Subcutaneous abdominal adipose tissue (tissue), 5 donors: ENCODE measurements around the gene TMEM18.

ENCODE experiments used
- H3K27ac ChIP-seq: one replicate; pipeline ENCODE4 v1.7.0; 2013; ENCODE audit warnings: low read depth, mild to moderate bottlenecking, inconsistent platforms, low read length, moderate library complexity
- H3K27me3 ChIP-seq, 5 donors: one replicate each; pipeline ENCODE4 v1.7.0; 2013; ENCODE audit warnings: low read length in 5 of 5, inconsistent platforms in 1 of 5; ENCODE audit not compliant: control insufficient read depth in 5 of 5, insufficient read depth in 4 of 5
- H3K36me3 ChIP-seq, 5 donors: one replicate each; pipeline ENCODE4 v1.7.0; 2013; ENCODE audit warnings: low read length in 5 of 5; ENCODE audit not compliant: control insufficient read depth in 5 of 5, insufficient read depth in 5 of 5
- H3K4me1 ChIP-seq, 5 donors: one replicate each; pipeline ENCODE4 v1.7.0; 2013; ENCODE audit warnings: low read length in 5 of 5, mild to moderate bottlenecking in 3 of 5, moderate library complexity in 1 of 5; ENCODE audit not compliant: control insufficient read depth in 5 of 5, insufficient read depth in 5 of 5
- H3K4me3 ChIP-seq, 5 donors: one replicate each; pipeline ENCODE4 v1.7.0; 2013; ENCODE audit warnings: low read length in 5 of 5, low read depth in 1 of 5
- H3K9ac ChIP-seq, 5 donors: one replicate each; pipeline ENCODE4 v1.7.0; 2013; ENCODE audit warnings: low read length in 5 of 5, mild to moderate bottlenecking in 4 of 5, moderate library complexity in 3 of 5
- H3K9me3 ChIP-seq, 5 donors: one replicate each; pipeline ENCODE4 v1.7.0; 2013; ENCODE audit warnings: low read length in 5 of 5; ENCODE audit not compliant: control insufficient read depth in 5 of 5
- donor health status: healthy.
- donor health status: healthy.
- donor health status: healthy.
- donor health status: healthy.
- donor health status: healthy.

TMEM18 gene

DNA sequence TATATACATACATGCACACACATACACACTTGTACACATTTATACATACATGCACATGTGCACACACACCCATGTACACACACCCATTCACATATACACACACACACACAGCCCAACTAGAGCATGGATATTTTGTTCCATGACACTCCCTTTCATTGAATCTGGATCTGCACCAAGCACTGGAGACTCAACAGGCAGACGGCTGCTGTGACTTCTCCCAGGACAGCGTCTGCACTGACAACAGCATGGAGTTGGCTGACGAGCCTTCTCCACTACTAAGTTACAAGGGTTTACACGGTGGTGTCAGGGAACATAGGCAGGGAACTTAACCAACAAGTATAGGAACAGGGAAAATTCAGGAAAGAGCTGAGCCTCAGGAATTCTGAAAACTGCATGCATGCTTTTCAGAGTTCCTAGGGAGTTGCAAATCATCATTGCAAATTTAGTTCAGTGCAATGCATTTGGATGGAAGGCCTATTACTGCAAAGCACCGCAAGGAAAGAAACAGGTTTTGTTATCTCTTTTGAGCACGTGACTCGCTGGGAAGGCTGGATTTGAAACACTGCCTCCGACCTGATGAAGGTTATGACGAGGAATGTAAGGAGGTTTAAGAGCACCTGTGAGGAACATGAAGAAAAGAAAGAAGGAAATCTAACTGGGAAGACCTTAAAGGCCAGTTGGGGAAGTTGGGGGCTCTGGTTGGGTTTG lies 35.9 kb downstream of the TMEM18 start:
- Histone ChIP-seq H3K4me3 (no peak overlapping the region), H3K4me1 (peaks cover 0 to 7% (median 6%) of the 10 kb centered on the region in 5 donors), H3K9ac (no peak overlapping the region), H3K9me3 (no peaks in the 10 kb centered on the region), H3K27me3 (peaks cover 5 to 15% (median 6%) of the 10 kb centered on the region in 5 donors), H3K27ac (no peak overlapping the region), H3K36me3 (no peaks in the 10 kb centered on the region)

DNA sequence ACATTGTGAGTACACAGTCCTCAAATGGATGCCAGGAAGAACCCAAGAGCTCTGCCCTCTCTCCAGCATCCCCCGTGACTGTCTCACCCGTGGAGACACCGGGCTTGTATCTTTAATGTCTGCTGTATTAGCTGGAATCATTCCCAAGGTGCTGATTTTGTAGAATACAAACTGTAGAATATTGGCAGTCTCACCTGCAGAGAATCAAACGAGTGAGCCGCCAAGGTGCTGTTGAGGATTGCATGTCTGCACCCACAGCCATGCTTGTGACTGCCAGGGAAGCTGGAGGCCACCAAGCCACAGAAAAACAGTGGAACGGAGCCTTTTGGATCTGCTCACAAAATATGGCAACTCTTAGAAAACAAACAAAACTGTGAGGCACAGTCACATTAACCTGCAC lies 37.5 kb downstream of the TMEM18 start:
- peaks cover under 1 to 11% (median 6%) of the 10 kb centered on the region in 5 donors for H3K27me3 ChIP-seq
- no peaks in the 10 kb centered on the region for H3K9me3 ChIP-seq
- H3K4me3 ChIP-seq = no peak overlapping the region
- peaks cover 0 to 9% (median 6%) of the 10 kb centered on the region in 5 donors for H3K4me1 ChIP-seq
- no peak overlapping the region for H3K27ac ChIP-seq
- H3K9ac ChIP-seq = no peak overlapping the region
- H3K36me3 ChIP-seq = no peaks in the 10 kb centered on the region

DNA sequence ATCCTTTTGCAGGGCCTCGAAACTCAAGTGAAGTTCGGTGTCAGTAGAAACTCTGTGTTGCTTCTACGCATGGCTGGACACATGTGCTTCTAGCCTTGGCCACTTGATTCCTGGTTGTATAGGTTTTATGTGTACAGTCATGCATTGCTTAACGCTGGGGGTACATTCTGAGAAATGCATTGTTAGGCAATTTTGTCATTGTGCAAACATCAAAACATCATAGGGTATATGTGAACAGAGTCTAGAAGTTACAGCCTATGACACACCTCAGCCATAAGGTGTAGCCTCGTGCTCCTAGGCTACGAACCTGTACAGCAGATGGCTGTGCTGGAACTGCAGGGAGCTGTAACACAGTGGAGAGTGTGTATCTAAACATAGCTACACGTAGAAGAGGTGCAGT lies 39.4 kb downstream of the TMEM18 start:
- Histone ChIP-seq H3K4me1 (peaks cover 0 to 9% (median 6%) of the 10 kb centered on the region in 5 donors), H3K4me3 (no peak overlapping the region), H3K36me3 (no peaks in the 10 kb centered on the region), H3K9ac (no peak overlapping the region), H3K27me3 (peaks cover 0 to 6% (median 2%) of the 10 kb centered on the region in 5 donors), H3K9me3 (no peaks in the 10 kb centered on the region), H3K27ac (no peak overlapping the region)

DNA sequence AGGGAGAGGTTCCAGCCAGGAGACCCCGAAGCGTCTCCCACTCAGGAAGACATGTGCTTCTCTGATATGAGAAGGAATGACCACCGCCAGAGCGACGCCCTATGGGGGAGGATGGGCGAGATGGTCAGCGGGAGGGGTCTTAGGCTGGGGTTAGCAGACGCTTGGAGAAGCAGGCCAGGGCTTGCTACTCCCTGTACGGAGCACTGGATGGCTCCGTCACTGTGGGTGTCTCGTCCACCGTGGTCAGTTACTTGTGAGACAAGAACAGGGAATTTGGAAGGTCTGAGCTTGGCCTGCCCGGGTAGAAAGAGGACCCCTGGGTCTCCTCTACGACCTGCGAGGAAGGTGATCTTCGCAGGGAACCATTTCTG lies 39.8 kb downstream of the TMEM18 start:
- Histone ChIP-seq H3K4me3 (no peak overlapping the region), H3K4me1 (peaks cover 0 to 9% (median 6%) of the 10 kb centered on the region in 5 donors), H3K9me3 (no peaks in the 10 kb centered on the region), H3K27me3 (peaks cover 0 to 4% (median 2%) of the 10 kb centered on the region in 5 donors), H3K9ac (no peak overlapping the region), H3K36me3 (no peaks in the 10 kb centered on the region), H3K27ac (no peak overlapping the region)

DNA sequence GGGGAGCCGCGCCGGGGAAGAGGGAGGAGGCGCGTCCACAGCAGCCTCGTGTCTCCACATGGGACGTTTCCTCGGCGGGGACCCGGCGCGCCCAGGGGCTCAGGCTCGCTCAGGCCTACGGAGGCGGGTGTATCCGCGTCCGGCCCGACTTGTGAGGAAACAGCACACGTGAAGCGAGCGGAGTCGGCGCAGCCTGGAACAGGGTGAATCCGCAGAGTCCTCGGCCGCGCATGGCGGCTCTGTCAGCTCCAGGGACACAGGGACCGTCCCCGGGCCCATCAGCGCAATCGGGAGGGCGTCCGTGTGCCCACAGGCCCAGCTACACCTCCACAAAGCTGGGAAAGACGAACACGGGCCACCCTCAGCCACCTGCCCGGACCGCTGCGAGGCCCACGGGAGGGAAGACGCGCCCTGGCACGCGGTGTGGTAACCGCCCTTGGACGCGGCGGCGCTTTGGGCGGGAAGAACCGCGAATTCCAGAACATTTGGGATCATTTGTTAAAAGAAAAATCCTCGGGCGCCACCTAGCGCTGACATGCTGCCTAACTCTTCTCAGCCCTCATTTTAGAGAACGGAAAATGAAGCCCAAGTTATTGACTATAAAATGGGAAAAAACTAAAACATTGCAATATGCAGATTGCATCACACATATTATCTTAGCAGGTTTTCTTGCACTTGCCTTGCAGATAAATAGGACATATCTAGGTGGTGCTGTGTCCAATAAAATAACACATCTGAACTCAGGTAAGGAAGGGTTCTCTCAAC lies 40.4 kb downstream of the TMEM18 start:
- Histone ChIP-seq H3K9me3 (peaks cover 0 to 2% (median 0%) of the 10 kb centered on the region in 5 donors), H3K4me3 (peak overlapping the region in 4 of 5 donors; percentile 55 to 72 (median 63)), H3K36me3 (no peaks in the 10 kb centered on the region), H3K9ac (peak overlapping the region in 3 of 5 donors; percentile 45 to 67 (median 60)), H3K4me1 (peaks cover 0 to 9% (median 6%) of the 10 kb centered on the region in 5 donors), H3K27ac (no peak overlapping the region), H3K27me3 (no peaks in the 10 kb centered on the region)

- H3K9me3 ChIP-seq = peaks cover 0 to 4% (median 0%) of the 10 kb centered on the region in 5 donors
- H3K4me1 ChIP-seq = peaks cover 0 to 9% (median 6%) of the 10 kb centered on the region in 5 donors
- H3K27ac ChIP-seq = no peak overlapping the region
- no peaks in the 10 kb centered on the region for H3K27me3 ChIP-seq
- H3K36me3 ChIP-seq = no peaks in the 10 kb centered on the region
- peak overlapping the region in 3 of 5 donors; percentile 45 to 67 (median 60) for H3K9ac ChIP-seq
- peak overlapping the region in 3 of 5 donors; percentile 55 to 72 (median 71) for H3K4me3 ChIP-seq
These were observed 41.3 kb downstream of the TMEM18 start for GRCh38 chr2:635687-636621.

DNA sequence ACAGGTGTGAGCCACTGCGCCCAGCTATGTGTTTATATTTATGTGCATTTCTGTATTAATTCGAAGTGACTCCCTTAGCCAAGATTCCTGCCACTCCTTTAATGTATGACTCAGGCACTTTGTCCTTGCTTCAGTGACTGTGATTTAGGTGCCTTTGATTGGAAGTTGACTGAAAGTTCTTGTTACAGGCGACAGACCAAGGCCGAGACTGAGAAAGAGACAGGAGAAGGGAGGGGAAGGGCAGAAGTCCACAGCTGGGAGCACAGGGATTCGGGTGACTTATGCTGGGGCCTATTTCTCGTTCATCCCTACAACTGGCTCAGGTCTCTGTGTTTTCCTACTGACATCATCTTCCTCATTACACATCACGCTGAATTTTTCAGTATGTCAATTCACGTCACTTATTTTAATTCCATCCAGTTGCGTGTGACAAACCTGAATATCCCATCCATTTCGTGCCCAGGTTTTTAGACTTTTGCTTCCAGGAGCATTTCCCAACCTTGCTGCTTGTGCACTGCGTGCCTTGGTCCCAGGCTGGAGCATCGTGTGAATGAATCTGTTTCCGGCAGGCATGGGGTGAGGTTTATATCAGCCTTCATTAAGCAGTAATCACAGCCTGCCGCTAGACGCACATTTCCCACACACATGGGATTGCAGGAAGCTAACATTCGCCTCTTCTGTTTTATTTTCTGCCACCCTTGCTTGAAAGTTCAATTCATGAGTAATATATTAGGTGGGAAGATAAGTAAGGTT lies 42.4 kb downstream of the TMEM18 start:
- peaks cover 0 to 9% (median 6%) of the 10 kb centered on the region in 5 donors for H3K4me1 ChIP-seq
- no peak overlapping the region for H3K4me3 ChIP-seq
- H3K27ac ChIP-seq = no peak overlapping the region
- H3K9ac ChIP-seq = no peak overlapping the region
- peaks cover 0 to 4% (median 0%) of the 10 kb centered on the region in 5 donors for H3K9me3 ChIP-seq
- H3K27me3 ChIP-seq = no peaks in the 10 kb centered on the region
- H3K36me3 ChIP-seq = no peaks in the 10 kb centered on the region

DNA sequence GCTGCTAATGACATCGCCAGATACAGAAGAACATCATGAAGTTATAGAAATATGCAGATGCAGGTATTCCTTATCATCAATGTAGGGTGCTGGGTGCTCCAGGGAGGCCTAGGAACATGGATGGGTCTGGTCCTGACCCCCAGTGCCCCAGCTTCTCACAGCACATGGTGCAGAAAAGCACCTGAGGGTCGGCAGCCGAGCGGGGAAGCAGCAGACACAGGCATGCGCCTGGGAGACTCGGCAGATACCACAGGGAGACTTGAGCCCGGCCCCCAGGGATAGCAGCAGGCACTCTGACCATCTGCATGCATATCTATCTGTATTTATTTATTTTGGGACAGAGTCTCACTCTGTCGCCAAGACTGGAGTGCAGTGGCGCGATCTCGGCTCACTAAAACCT lies 43.2 kb downstream of the TMEM18 start:
- H3K36me3 ChIP-seq = no peaks in the 10 kb centered on the region
- peaks cover 0 to 4% (median 0%) of the 10 kb centered on the region in 5 donors for H3K9me3 ChIP-seq
- peaks cover 0 to 9% (median 6%) of the 10 kb centered on the region in 5 donors for H3K4me1 ChIP-seq
- no peak overlapping the region for H3K27ac ChIP-seq
- H3K4me3 ChIP-seq = no peak overlapping the region
- no peaks in the 10 kb centered on the region for H3K27me3 ChIP-seq
- H3K9ac ChIP-seq = no peak overlapping the region

DNA sequence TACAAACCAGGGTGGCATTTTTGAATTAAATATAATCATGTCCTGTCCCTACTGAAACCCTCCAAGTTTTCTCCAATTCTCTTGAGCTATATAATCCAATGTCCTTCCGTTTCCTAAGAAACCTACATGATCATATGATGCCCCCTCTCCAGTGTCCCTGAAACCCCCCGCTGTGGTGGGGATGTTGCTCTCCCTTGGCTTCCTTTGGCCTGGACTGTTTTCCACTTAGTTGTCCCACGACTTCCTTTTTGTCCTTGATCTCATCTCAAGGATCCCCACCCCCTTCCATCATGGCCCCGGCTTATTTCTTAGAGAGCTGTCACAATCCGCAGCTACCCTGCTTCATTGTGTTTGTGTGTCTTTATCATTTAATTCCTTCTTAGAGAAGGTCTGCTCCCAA lies 43.8 kb downstream of the TMEM18 start:
- Histone ChIP-seq H3K9ac (no peak overlapping the region), H3K36me3 (no peaks in the 10 kb centered on the region), H3K27me3 (no peaks in the 10 kb centered on the region), H3K27ac (no peak overlapping the region), H3K9me3 (peaks cover 0 to 4% (median 0%) of the 10 kb centered on the region in 5 donors), H3K4me1 (peaks cover 0 to 9% (median 6%) of the 10 kb centered on the region in 5 donors), H3K4me3 (no peak overlapping the region)
